Measurements from ENCODE around the gene TMIGD1. TPM values are rescaled to one million over a fixed set of nuclear protein-coding genes. Genes with fewer than 3 reads are reported as not detected.

The TMIGD1 gene
- total RNA-seq, 1 donor from 2014 or later, result not detected

- intact Hi-C loops (cut with micrococcal nuclease), result loop anchor here (5.0 kb wide), 2 partner anchors 90 to 175 kb away; partner anchors contain the start of gene NSRP1
Measured at GRCh38 chr17:30292286-30292858, 41.5 kb downstream of the TMIGD1 start.

DNA sequence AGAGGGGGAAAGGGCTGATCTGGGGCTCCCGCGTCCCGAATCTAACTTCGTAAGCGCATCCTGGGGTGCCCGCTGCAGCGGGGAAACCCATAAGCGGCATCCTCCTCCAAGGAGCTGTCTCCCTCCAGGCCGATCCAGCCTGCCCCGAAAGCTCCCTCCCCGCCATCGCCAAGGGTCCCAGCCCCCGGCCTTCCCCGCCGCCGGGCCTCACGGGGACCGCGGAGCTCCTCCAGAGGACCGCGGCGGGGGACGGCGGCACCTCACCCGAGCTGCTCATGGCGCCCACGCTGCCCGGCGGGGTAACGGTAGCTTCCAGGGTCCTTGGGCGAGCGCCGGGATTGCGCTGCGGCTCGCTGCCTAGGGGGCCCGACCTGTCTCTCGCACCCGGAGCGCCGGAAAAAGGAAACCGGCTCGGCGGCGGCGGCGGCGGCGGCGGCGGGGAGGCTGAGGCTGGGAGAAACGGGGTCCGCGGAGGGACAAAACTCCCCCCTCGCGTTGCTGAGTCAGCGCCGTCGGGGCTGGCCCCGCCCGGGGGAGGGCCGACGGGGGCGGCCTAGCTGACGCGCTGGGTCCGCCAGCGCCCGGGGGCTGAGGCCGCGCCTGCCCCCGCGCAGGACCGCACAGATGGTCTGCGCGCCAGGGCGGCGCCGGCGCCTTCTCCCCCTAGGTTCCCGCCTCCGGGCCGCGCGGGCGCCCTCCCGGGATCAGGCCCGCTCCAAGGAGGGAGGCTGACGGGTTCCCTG is 42.1 kb downstream of the TMIGD1 start, which contains the start of gene BLMH:
Gene BLMH, minus strand, starts transcription at position 402 of the 743 bp plus-strand sequence. Its CDS starts 125 bp downstream, at position 277.
- intact Hi-C loops (cut with micrococcal nuclease), result loop anchor here (2.0 to 5.0 kb wide), 3 partner anchors 45 to 174 kb away; partner anchors contain the start of gene NSRP1

- intact Hi-C loops (cut with micrococcal nuclease), result loop anchor here (2.0 to 5.0 kb wide), 3 partner anchors 46 to 174 kb away; partner anchors contain the start of gene NSRP1
Measured at GRCh38 chr17:30290696-30291542, 42.9 kb downstream of the TMIGD1 start.

DNA sequence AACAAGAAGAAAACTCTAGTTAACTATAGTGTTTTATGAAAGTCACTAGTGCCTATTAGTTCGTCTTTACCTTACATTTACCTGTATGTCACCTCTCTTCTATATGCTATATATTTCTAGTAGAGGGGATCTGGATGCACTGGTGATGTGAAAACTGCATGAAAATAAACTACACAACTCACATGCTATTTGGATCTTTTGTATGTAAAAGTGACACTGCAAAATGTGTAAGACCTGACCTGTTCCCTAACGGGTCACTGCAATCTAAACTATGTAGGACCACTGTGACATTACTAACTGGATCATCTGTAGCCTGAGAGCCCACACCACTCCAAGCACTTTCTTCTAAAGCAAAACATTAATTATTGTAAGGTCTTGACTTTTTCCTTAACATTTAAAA is 43.8 kb downstream of the TMIGD1 start:
- intact Hi-C loops (cut with micrococcal nuclease), result loop anchor here (2.0 to 5.0 kb wide), 3 partner anchors 47 to 173 kb away; partner anchors contain the start of gene NSRP1

DNA sequence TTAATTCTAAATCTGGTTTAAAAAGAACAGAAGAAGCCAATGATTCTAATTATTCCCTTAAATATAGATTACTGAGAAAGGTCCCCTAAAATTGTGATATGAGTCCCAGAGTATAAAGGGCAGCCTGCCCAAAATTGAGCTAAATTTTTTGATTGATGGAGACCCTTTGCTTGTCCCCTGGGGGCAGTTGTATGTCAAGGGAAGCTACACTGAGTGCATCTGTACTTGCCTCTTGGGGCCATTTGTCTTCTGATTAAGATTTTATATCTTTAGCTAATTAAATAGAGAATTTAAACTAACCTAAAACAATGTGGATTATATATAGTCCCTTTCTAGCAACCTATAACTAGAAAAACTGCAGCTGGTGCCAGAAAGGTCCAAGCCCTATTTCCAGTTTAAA is 54.7 kb downstream of the TMIGD1 start:
- intact Hi-C loops (cut with micrococcal nuclease), result no loop called here

- intact Hi-C loops (cut with micrococcal nuclease), result no loop called here
Measured at GRCh38 chr17:30278032-30278431, 55.8 kb downstream of the TMIGD1 start.

GRCh38 chr17:30275911-30276310 is 57.9 kb downstream of the TMIGD1 start:
- intact Hi-C loops (cut with micrococcal nuclease), result no loop called here

- intact Hi-C loops (cut with micrococcal nuclease), result no loop called here
Measured at GRCh38 chr17:30274887-30275286, 59.0 kb downstream of the TMIGD1 start.

- intact Hi-C loops (cut with micrococcal nuclease), result no loop called here
Measured at GRCh38 chr17:30273373-30273772, 60.5 kb downstream of the TMIGD1 start.

DNA sequence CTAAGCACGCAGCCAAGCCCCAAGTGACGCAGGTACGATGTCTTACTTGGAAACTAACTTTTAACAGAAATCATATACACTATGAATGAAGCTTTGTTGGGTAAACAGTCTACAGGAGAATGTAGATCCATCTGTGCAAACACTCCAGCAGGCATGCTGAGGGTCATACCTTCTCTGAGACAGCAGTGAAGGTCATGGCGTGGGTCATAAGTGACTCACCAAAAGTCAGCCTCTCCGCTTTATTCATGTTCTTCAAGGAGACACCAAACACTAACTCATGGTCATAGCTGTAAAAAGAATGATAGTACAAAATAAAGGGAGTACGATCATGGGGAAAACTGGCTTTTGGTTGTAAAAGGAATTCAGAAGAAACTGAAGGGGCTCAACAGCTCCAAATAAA is 62.8 kb downstream of the TMIGD1 start:
- intact Hi-C loops (cut with micrococcal nuclease), result no loop called here

DNA sequence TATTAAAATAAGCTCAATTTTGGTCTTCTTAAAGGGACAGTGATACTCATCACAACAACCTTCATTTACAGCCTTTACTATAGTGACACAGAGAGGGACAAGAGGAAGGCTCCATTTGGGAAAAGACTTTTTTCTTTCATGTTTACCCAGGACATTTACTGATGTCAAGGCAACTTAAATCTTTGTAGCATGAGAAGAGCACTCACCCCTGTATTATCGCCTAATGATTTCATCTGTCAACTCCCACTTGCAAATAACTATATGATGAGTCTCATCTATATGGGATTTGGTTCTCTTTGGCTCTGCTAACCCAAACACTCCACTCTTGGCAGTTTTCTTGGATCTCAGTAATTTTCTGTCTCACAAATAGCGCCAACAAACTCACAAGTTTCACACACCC is 66.2 kb downstream of the TMIGD1 start:
- intact Hi-C loops (cut with micrococcal nuclease), result no loop called here

Other genes starting within 250 kb of the TMIGD1 start
- 23.4 and 25.6 TPM in 2 replicates for gene NSRP1, start 217.2 kb downstream of the TMIGD1 start, total RNA-seq
- gene SLC6A4, start 98.4 kb downstream of the TMIGD1 start, total RNA-seq, result not detected in 2 replicates
- gene BLMH, start 42.1 kb downstream of the TMIGD1 start, total RNA-seq, result 54.8 and 58.2 TPM in 2 replicates
- gene CPD, start 44.9 kb upstream of the TMIGD1 start, total RNA-seq, result 17.2 and 18.2 TPM in 2 replicates
- gene GOSR1, start 143.4 kb upstream of the TMIGD1 start, total RNA-seq, result 46.9 and 49.2 TPM in 2 replicates

All from T-helper 2 cell treated with Interferon-gamma antibody and Interleukin-4, amounts not matched to agents 100 ng/mL and 5 ng/mL, for 36 hours (primary cell).